T-helper 2 cell (primary cell): ENCODE results near the gene LASP1NB.
"Not testable (repeated sequence)": the region's sequence is repeated elsewhere in the genome, so short reads cannot be mapped to it uniquely, and the experiment has no call there.

ENCODE experiments used
- DNase-seq, 5 experiments: peaks; one replicate each; pipeline versions ENCODE4 v3.0.0 to v3.0.0-alpha.2; 2012 to 2022

LASP1NB gene

GRCh38 chr17:38897176-38897575, 28.2 kb upstream of the LASP1NB start:
- no peak for DNase-seq

GRCh38 chr17:38897671-38898290, 27.6 kb upstream of the LASP1NB start:
- DNase-seq, result no peak

GRCh38 chr17:38898291-38898679, 27.1 kb upstream of the LASP1NB start:
- peak in 1 of 5 experiments; percentile 69 for DNase-seq

GRCh38 chr17:38898812-38899348, 26.5 kb upstream of the LASP1NB start:
- peak; percentile 47 to 93 (median 77) for DNase-seq

- DNase-seq, result no peak
Measured at GRCh38 chr17:38899421-38899820, 26.0 kb upstream of the LASP1NB start.

- DNase-seq, result peak in 2 of 5 experiments; percentile 77 to 95
Measured at GRCh38 chr17:38900978-38901656, 24.3 kb upstream of the LASP1NB start.

GRCh38 chr17:38903404-38903803, 22.0 kb upstream of the LASP1NB start:
- DNase-seq, result no peak

- no peak for DNase-seq
Measured at GRCh38 chr17:38904892-38905291, 20.5 kb upstream of the LASP1NB start.

GRCh38 chr17:38905375-38905774, 20.0 kb upstream of the LASP1NB start:
- no peak for DNase-seq

GRCh38 chr17:38906460-38907228, 18.8 kb upstream of the LASP1NB start:
- no peak for DNase-seq

GRCh38 chr17:38907930-38908675, 17.3 kb upstream of the LASP1NB start:
- no peak for DNase-seq

GRCh38 chr17:38908676-38909181, 16.7 kb upstream of the LASP1NB start:
- no peak for DNase-seq

- no peak for DNase-seq
Measured at GRCh38 chr17:38910325-38910724, 15.1 kb upstream of the LASP1NB start.

- DNase-seq, result no peak
Measured at GRCh38 chr17:38911081-38911730, 14.2 kb upstream of the LASP1NB start.

GRCh38 chr17:38911731-38912081, 13.7 kb upstream of the LASP1NB start:
- DNase-seq, result not testable (repeated sequence)

- no peak for DNase-seq
Measured at GRCh38 chr17:38912221-38912813, 13.1 kb upstream of the LASP1NB start.

- DNase-seq, result no peak
Measured at GRCh38 chr17:38914741-38915638, 10.4 kb upstream of the LASP1NB start.

GRCh38 chr17:38915639-38915995, 9.8 kb upstream of the LASP1NB start:
- no peak for DNase-seq

GRCh38 chr17:38916771-38917170, 8.6 kb upstream of the LASP1NB start:
- DNase-seq, result no peak

GRCh38 chr17:38917259-38917658, 8.2 kb upstream of the LASP1NB start:
- DNase-seq, result no peak
